CD4-positive, alpha-beta T cell treated with Interleukin-12 subunit alpha and Interleukin-12 subunit beta, for 1 hour (primary cell): Measurements from ENCODE around the gene WDR4.
"Not testable (repeated sequence)": the region's sequence is repeated elsewhere in the genome, so short reads cannot be mapped to it uniquely, and the experiment has no call there.

Source experiments
- DNase-seq: peaks from one replicate; pipeline ENCODE4 v3.0.0-alpha.2; 2020

WDR4 gene

GRCh38 chr21:42851812-42852665 lies 27.3 kb downstream of the WDR4 start:
- no peak for DNase-seq

GRCh38 chr21:42850866-42851391 lies 28.4 kb downstream of the WDR4 start:
- DNase-seq: peak; percentile 27

GRCh38 chr21:42850463-42850862 lies 28.9 kb downstream of the WDR4 start:
- DNase-seq: no peak

- DNase-seq: no peak
These were observed 29.5 kb downstream of the WDR4 start for GRCh38 chr21:42849759-42850412.

- no peak for DNase-seq
These were observed 30.2 kb downstream of the WDR4 start for GRCh38 chr21:42848932-42849758.

GRCh38 chr21:42848144-42848931 lies 31.0 kb downstream of the WDR4 start:
- DNase-seq: not testable (repeated sequence)

- DNase-seq: no peak
These were observed 31.6 kb downstream of the WDR4 start for GRCh38 chr21:42847726-42848125.

- no peak for DNase-seq
These were observed 32.2 kb downstream of the WDR4 start for GRCh38 chr21:42847051-42847707.

GRCh38 chr21:42846221-42846620 lies 33.1 kb downstream of the WDR4 start:
- DNase-seq: no peak

- no peak for DNase-seq
These were observed 33.9 kb downstream of the WDR4 start for GRCh38 chr21:42845296-42845965.

GRCh38 chr21:42844411-42845113 lies 34.8 kb downstream of the WDR4 start:
- no peak for DNase-seq

GRCh38 chr21:42843056-42843455 lies 36.3 kb downstream of the WDR4 start:
- no peak for DNase-seq

GRCh38 chr21:42841916-42842655 lies 37.3 kb downstream of the WDR4 start:
- DNase-seq: not testable (repeated sequence)

- no peak for DNase-seq
These were observed 38.0 kb downstream of the WDR4 start for GRCh38 chr21:42841156-42841915.

- no peak for DNase-seq
These were observed 38.8 kb downstream of the WDR4 start for GRCh38 chr21:42840411-42841155.

GRCh38 chr21:42839271-42840231 lies 39.8 kb downstream of the WDR4 start:
- DNase-seq: no peak

GRCh38 chr21:42838212-42838690 lies 41.1 kb downstream of the WDR4 start:
- not testable (repeated sequence) for DNase-seq
